Medulla oblongata (tissue), 1 donor: ENCODE measurements around the gene CLDN7.

Experiments
- DNase-seq: peaks from one replicate; pipeline ENCODE4 v3.0.0-alpha.2; 2015; ENCODE audit errors: extremely low spot score

Gene CLDN7

DNA sequence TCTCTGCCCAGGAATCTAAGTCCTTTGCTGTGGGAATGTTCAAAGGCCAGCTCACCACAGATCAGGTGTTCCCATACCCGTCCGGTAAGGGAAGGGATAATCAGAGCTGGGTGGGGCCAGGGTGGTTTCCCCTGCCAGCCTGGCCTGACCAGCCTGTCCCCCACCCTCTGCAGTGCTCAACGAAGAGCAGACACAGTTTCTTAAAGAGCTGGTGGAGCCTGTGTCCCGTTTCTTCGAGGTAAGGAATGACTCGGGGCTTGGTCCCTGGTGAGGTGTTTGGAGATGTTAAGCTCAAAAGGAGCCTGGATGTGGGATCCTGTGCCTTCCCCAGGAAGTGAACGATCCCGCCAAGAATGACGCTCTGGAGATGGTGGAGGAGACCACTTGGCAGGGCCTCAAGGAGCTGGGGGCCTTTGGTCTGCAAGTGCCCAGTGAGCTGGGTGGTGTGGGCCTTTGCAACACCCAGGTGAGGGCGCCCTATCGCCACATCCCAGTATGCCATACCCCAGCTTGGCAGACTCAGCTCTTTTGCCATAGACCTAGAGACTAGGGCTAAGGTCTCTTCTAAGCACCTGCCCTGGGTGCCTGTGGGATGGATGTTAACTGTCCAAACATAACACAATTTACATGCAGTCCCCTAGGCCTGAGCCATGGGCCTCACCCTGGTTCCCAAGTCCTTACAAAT, 41.5 kb downstream of the CLDN7 start:
- DNase-seq: peak; percentile 58

DNA sequence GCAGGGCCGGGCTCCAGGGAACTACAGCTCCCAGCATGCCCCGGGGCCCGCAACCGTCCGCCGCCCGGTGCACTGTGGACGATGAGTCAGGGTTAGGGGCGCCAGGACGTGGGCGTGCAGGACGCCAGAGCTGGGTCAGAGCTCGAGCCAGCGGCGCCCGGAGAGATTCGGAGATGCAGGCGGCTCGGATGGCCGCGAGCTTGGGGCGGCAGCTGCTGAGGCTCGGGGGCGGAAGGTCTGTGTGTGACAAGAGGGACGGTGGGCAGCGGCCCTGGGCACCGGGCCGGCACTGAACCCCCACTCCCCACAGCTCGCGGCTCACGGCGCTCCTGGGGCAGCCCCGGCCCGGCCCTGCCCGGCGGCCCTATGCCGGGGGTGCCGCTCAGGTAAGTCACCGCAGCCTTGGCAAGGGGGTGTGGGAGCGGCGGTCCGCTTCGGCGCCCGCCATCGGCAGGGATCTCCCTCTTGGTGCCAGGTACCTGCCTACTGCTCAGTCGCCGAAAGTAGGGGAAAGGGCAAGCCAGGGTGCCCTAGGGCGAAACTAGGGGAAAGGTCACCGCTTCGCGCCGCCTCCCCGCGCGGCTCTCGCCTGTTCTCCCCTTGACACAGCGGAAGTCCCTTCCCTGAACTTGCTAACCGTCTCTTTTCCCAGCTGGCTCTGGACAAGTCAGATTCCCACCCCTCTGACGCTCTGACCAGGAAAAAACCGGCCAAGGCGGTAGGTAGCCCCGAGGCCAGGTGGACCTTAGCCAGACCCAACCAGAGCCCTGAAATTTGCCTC, 42.3 kb downstream of the CLDN7 start, which contains the start of the genes ACADVL and DLG4:
TSS of gene ACADVL (plus strand) at position 127 of the 781 bp plus-strand sequence. CDS start at position 174, 47 bp downstream.
TSS of gene DLG4 (minus strand) at position 25 of the 781 bp plus-strand sequence.
- DNase-seq: peak; percentile 90

DNA sequence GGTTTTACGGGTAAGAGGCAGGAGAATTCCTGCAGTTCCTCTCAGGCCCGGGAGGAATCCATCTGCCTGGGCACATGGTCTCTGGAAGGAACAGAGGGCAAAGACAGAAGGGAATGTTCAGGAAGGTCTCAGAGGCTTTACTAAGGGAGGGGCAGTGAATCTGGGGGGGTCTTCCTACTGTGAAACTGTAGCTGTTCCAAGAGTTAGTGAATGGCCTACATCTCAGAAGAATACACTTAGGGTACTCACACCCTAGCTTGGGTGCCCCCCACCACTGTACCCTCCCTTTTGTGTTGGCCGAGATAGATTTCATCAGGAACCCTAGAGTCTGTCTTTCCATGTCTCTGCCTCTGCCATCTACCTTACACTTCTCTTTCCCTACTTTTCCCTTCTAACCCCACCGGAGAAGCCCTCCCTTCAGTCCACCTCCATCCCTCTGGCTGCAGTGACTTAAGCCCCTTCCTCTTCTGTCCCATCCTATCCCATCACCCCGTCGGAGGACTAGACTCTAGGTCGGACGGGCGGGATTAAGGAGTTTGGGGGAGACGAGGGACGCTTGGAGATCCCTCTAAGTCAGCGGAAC, 43.0 kb downstream of the CLDN7 start:
- no peak for DNase-seq

DNA sequence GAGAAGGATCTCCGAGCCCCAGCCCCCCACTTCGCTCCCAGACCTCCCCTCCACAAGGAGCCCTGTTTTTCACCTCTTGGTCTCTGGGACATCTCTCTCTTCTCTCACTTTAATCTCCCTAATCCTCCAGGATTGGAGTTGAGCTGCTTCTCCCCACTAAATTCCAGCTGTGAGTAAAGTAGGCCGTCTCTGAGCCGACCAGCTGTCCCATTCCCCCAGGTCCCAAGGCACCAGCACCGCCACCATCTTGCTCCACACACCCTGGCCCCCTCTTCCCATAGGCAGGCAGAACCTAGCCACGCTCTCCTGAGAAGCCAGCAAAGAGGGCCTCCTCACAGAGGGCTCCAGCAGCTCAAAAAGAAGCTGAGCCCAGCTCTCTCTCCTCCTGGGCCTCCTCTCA, 43.5 kb downstream of the CLDN7 start:
- no peak for DNase-seq

DNA sequence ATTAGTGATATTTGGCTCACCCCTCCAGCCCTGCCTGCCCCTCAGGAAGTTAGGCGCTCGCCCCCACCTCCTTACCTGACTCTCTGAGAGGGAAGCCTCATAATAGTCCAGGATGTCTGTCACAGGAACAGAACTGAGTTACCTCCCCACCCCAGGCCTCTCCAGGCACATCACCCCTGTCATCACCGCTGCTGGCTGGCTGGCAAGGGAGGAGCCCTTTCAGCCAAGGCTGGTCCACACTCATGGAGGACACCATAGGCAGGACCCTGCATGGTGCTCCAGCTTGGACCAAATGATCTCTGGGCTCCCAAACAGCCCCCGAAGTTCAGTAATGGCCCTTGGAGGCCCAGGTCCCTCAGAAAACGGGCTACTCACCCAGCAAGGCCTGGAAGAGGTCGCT, 44.1 kb downstream of the CLDN7 start:
- DNase-seq: no peak

- DNase-seq: no peak
Measured at GRCh38 chr17:7217113-7217987, 44.9 kb downstream of the CLDN7 start.

DNA sequence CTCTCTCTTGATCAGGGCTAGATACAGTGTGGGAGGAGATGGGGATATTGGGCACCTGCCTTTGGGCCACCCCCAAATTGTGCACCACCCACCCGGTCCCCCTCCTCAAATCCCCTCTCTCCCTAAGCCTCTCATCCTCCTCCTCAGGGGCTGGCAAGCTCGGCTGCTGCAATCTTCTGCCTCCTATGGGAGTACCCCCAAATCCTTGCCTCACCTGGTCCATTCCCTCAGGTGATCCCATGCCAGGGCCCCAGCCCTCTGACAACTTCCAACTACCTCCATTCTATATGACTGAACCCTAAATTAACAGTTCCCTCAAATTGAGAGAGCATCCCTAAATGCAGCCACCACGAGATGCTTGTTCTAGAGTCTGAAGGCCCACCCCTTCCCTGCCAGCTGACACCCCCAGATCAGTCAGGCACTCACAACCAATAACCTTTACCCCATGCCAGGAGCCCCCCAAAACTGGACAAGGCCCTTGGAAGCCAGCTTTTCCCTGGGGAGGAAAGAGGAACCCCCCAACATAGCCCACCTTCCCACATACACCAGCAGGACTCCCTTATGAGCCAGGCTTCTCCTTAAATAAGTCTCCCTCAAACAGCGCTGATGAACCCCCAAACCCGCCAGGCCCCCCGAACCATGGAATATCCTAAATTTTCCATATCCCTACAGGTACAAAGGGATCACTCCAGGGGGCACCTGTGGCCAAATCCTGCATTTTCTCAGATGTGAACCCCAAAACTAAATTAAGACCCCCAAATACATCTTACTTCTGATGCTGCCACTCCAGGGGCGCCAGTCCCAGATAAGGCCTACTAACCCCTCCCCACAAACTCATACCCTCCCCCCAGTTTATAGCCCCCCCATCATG, 45.8 kb downstream of the CLDN7 start:
- DNase-seq: no peak

GRCh38 chr17:7215652-7216180, 46.6 kb downstream of the CLDN7 start:
- DNase-seq: no peak

- DNase-seq: no peak
Measured at GRCh38 chr17:7215136-7215638, 47.1 kb downstream of the CLDN7 start.

GRCh38 chr17:7214300-7215135, 47.8 kb downstream of the CLDN7 start:
- DNase-seq: peak; percentile 98

- DNase-seq: peak; percentile 63
Measured at GRCh38 chr17:7213895-7214299, 48.4 kb downstream of the CLDN7 start.

GRCh38 chr17:7211491-7212273, 50.6 kb downstream of the CLDN7 start:
- DNase-seq: no peak
